Small intestine (tissue), 7 donors: ENCODE data around the gene RIT1. TPM values are rescaled to one million over a fixed set of nuclear protein-coding genes. Genes with fewer than 3 reads are reported as not detected.

Experiments used
- DNase-seq, 2 donors: peaks; one replicate each; pipeline versions ENCODE4 v3.0.0 to v3.0.0-alpha.2; 2013
- FAIRE-seq: peaks from 2 replicates; lab custom pipeline; 2012; peaks lifted over from hg19 to GRCh38; lab: Jason Lieb, UNC
- H3K27ac ChIP-seq, 3 donors: one replicate each; pipeline ENCODE4 v1.5.1; 2013; ENCODE audit warnings: low read length in 2 of 3, mild to moderate bottlenecking in 2 of 3, control low read depth in 1 of 3, inconsistent platforms in 1 of 3, low read depth in 1 of 3, moderate library complexity in 1 of 3
- H3K27me3 ChIP-seq, 3 donors: one replicate each; pipeline ENCODE4 v1.6.1; 2013; ENCODE audit warnings: low read length in 3 of 3, inconsistent platforms in 1 of 3; ENCODE audit not compliant: control insufficient read depth in 3 of 3, insufficient read depth in 3 of 3
- H3K36me3 ChIP-seq, 3 donors: one replicate each; pipeline ENCODE4 v1.6.1; 2013; ENCODE audit warnings: low read length in 3 of 3, inconsistent platforms in 1 of 3, low read depth in 1 of 3, mild to moderate bottlenecking in 1 of 3, moderate library complexity in 1 of 3; ENCODE audit not compliant: control insufficient read depth in 3 of 3, insufficient read depth in 2 of 3
- H3K4me1 ChIP-seq, 3 donors: one replicate each; pipeline ENCODE4 v1.6.1; 2013; ENCODE audit warnings: low read length in 2 of 3, inconsistent platforms in 1 of 3, low read depth in 1 of 3, mild to moderate bottlenecking in 1 of 3, moderate library complexity in 1 of 3; ENCODE audit not compliant: control insufficient read depth in 3 of 3, insufficient read depth in 2 of 3
- H3K4me3 ChIP-seq, 3 donors: one replicate each; pipeline ENCODE4 v1.5.1; 2013; ENCODE audit warnings: low read length in 3 of 3, control low read depth in 1 of 3, inconsistent platforms in 1 of 3, low read depth in 1 of 3, mild to moderate bottlenecking in 1 of 3, moderate library complexity in 1 of 3
- H3K9me3 ChIP-seq, 2 donors: one replicate each; pipeline ENCODE4 v1.6.1; 2013; ENCODE audit warnings: low read depth in 1 of 2, low read length in 1 of 2; ENCODE audit not compliant: control insufficient read depth in 2 of 2, insufficient read depth in 1 of 2
- WGBS, 3 donors: extraction: QIAGEN DNeasy Blood & Tissue Kit; methylation state at CpG; one replicate each; pipeline ENCODE4 v1.1.7; 2013; 5-methylcytosine and 5-hydroxymethylcytosine counted together
- polyA plus RNA-seq, 4 donors: library from polyadenylated mRNA; stranded (reverse) in 3 of 4; unstranded in 1 of 4; fragments of 200-250 nt in 3 of 4; fragments of 120-200 nt in 1 of 4; gene quantifications; one replicate each; pipeline versions ENCODE4 v1.2.1 to v1.2.3, GENCODE V29; 2013
- donor health status: healthy with polysubstance abuse.
- donor health status: control.
- donor health status: control.
- donor health status: Bipolar disorder and iron deficiency.
- donor health status: healthy.

Gene RIT1
- polyA plus RNA-seq, 4 donors = 9.7 to 57.8 (median 11.7) TPM

DNA sequence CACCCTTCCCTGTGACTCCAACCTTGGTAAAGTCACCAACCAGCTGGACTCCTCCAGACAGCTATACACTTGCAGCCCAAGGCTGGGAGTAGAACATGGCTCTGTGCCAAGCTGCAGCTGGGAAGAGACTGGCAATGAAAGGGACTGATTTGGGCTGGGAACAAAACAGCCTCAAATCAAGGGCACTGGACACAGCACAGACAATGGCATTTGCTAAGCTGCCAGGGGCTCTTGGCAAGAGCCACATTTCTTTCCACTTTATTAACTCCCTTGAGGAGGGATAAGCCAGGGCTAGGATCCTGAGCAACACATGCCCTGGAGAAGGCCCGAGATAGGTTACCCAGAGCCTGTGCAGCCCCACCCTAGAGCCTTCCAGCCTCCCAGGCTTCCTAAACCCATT, 39.8 kb downstream of the RIT1 start:
- Histone ChIP-seq H3K36me3 (peaks cover 0 to 13% (median 0%) of the 10 kb centered on the region in 3 donors), H3K27ac (no peak overlapping the region), H3K9me3 (no peaks in the 10 kb centered on the region), H3K4me3 (no peak overlapping the region), H3K4me1 (no peaks in the 10 kb centered on the region), H3K27me3 (no peaks in the 10 kb centered on the region)
- DNase-seq (no peak), FAIRE-seq (no peak)
- WGBS, 3 donors = 58 to 71% (median 69%) methylated on average over 1 of the region's 1 CpG

DNA sequence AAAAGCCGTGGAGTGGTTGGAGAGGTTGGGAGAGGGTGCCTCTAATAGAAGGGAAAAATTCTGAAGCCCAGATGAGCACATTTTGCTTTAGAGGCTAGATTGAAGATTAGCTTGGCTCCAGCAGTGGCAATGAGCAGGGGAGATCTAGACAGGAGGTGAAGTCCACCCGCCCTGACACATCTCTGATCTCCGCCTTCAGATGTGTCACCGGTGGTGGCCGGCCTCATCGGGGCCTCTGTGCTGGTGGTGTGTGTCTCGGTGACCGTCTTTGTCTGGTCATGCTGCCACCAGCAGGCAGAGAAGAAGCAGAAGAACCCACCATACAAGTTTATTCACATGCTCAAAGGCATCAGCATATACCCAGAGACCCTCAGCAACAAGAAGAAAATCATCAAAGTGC, 43.4 kb downstream of the RIT1 start:
- no peak for DNase-seq
- 88 to 93% (median 93%) methylated on average over 8 of the region's 8 CpGs for WGBS, 3 donors

DNA sequence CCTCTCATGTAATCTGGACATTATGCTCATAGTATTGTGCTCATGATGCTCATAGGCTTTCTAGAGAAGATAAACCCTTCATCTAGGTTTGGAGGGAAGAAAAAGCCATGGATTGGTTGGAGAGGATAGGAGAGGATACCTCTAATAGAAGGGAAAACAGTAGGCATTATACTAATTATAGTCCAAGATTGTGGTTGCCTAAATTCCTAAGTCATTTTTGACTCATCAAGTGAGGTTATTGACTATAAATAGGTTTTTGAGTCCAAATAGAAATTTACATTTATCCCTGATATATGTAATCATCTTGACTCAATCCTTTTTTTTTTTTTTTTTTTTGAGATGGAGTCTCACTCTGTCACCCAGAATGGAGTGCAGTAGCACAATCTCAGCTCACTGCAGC, 46.8 kb downstream of the RIT1 start:
- FAIRE-seq (no peak), DNase-seq (no peak)

More for the DNA sequence above, 43.4 kb downstream of the RIT1 start:
- Histone ChIP-seq H3K27ac (no peak overlapping the region), H3K9me3 (no peaks in the 10 kb centered on the region), H3K36me3 (peaks cover 0 to 16% (median 0%) of the 10 kb centered on the region in 3 donors), H3K4me3 (no peak overlapping the region), H3K27me3 (no peaks in the 10 kb centered on the region), H3K4me1 (no peaks in the 10 kb centered on the region)
- no peak for FAIRE-seq

GRCh38 chr1:155861896-155862295, 49.3 kb downstream of the RIT1 start:
- WGBS, 3 donors = 84 to 98% (median 97%) methylated on average over 2 of the region's 2 CpGs
- H3K27ac ChIP-seq = no peak overlapping the region
- no peak overlapping the region for H3K4me3 ChIP-seq
- DNase-seq (no peak), FAIRE-seq (no peak)
- H3K9me3 ChIP-seq = no peaks in the 10 kb centered on the region
- H3K4me1 ChIP-seq = peaks cover 0 to 6% (median 0%) of the 10 kb centered on the region in 3 donors
- H3K27me3 ChIP-seq = peaks cover 0 to 6% (median 0%) of the 10 kb centered on the region in 3 donors
- H3K36me3 ChIP-seq = peaks cover 0 to 2% (median 0%) of the 10 kb centered on the region in 3 donors

More for the DNA sequence above, 46.8 kb downstream of the RIT1 start:
- Histone ChIP-seq H3K4me1 (no peaks in the 10 kb centered on the region), H3K36me3 (peaks cover 0 to 7% (median 0%) of the 10 kb centered on the region in 3 donors), H3K4me3 (no peak overlapping the region), H3K9me3 (no peaks in the 10 kb centered on the region), H3K27ac (no peak overlapping the region), H3K27me3 (peaks cover 0 to 6% (median 0%) of the 10 kb centered on the region in 3 donors)

DNA sequence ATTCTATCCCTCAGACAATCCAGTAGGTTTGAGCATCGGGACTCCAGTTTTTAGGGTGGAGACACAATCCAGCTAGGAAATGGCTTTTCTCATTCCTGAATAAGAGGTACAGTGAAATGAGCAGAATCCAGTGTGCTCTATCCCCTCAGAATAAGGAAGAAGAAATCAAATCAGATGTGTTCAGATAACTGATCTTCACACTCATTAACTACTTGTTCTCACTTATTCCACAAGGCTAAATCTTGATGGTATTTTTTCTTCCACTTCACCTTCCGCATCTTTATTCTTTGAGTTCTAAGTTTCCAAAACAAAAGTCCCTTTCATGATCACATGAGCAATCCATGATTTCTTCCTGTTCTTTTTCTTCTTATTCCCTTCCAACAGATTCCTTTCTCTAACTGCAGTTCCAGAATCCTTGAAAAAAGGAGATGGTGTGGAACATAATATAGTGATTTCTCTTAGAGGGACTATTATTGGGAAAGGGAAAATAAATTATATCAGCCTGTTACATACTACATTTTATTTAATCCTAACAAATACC, 50.1 kb downstream of the RIT1 start:
- peaks cover 0 to 10% (median 0%) of the 10 kb centered on the region in 3 donors for H3K4me1 ChIP-seq
- H3K27ac ChIP-seq = peak overlapping the region in 2 of 3 donors; percentile 79 to 89
- peak overlapping the region in 1 of 3 donors; percentile 51 for H3K4me3 ChIP-seq
- peaks cover 0 to 6% (median 0%) of the 10 kb centered on the region in 3 donors for H3K27me3 ChIP-seq
- FAIRE-seq (no peak), DNase-seq (no peak)
- WGBS, 3 donors = 66 to 85% (median 78%) methylated on average over 2 of the region's 2 CpGs
- peaks cover 0 to 2% (median 0%) of the 10 kb centered on the region in 3 donors for H3K36me3 ChIP-seq
- no peaks in the 10 kb centered on the region for H3K9me3 ChIP-seq

DNA sequence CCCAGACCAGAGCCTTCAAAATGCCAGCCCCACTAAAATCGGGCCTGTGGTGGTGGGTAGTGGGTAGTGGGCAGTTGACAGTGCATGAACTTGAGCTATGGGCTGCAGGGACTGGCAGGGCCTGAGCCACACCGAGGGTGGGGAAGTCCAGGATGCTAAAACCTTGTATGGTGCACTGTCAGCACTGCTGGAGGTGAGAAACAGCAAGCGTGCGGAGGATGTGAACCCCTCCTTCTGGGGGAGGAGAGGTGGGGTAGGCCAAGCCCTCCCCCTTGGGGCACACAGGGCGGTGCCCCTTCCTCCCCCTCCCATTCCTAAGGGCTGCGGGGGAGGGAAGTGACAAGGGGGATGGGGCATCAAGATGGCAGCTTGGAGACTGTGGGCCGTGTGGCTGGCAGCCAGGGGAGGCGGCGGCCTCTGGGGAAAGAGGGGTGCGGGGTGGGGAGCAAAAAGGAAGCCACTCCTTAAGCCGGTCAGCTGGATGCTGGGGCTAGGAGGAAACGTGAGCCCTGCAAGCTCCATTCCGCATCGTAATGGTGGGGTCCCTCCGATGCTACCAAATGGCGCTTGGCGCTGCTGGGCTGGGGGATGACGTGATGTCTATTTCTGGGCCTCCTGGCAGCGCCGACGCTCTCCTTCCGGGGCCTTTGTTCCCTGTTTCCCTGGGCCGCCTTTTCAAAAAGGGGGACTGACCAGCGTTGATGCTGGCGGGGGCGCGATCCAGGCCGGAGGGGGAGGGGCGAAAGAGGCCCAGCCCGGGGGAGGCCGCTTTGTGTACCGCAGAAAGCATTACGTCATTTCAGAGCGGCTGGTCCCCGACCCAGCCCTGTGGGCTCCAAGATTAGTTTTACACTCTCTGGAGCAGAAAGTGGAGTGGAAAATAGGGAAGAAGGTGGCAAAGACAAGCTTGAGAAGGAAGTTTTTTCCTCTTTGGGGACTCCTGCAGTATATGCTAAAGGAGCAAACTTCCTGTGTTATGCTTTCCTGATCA, 51.0 kb downstream of the RIT1 start:
- Histone ChIP-seq H3K27me3 (peaks cover 0 to 6% (median 0%) of the 10 kb centered on the region in 3 donors), H3K4me1 (peaks cover 0 to 10% (median 0%) of the 10 kb centered on the region in 3 donors), H3K9me3 (no peaks in the 10 kb centered on the region), H3K27ac (peak overlapping the region in 2 of 3 donors; percentile 79 to 89), H3K4me3 (peak overlapping the region in 2 of 3 donors; percentile 27 to 51), H3K36me3 (peaks cover 0 to 4% (median 0%) of the 10 kb centered on the region in 3 donors)
- peak in 1 of 2 donors; percentile 65 for DNase-seq
- no peak for FAIRE-seq
- WGBS, 3 donors = 4 to 6% (median 5%) methylated on average over 28 to 35 of the region's 35 CpGs

DNA sequence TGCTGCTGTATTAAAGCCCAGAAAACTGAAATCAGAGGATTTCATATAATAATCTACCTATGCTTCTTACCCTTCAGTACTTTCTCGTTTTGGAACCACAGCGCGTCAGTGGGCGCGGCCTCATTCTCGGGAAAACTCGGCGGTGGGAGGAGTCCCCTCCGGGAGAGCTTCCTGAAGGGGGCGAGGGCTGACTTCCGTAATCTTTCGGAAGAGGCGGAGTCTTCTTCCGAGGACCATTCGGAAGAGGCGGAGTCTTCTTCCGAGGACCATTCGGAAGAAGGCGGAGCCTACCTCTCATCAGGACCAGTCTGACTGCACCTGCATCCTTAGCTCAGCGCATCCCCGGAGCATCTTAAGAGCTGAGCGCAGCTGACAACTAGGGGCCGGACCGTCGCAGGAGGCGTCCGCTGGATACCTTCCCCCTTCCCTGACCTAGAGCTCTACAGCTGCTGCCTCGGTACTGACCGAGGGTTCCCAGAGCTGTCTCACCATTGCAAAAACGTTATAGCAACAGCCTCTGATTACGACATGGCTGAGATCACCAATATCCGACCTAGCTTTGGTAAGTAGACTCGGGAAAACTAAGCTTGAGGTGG, 51.8 kb downstream of the RIT1 start, which contains the start of gene SYT11:
Gene SYT11 (plus strand): TSS at position 334 of the 596 bp plus-strand sequence. CDS start 195 bp downstream, at position 529.
- H3K4me1 ChIP-seq = peaks cover 0 to 10% (median 0%) of the 10 kb centered on the region in 3 donors
- peaks cover 0 to 8% (median 0%) of the 10 kb centered on the region in 3 donors for H3K36me3 ChIP-seq
- DNase-seq (peak; percentile 96 to 97), FAIRE-seq (peak; percentile 53)
- peak within 1 kb of the TSS; percentile 27 to 51 (median 41) for H3K4me3 ChIP-seq
- WGBS, 3 donors = 1% methylated on average over 33 of the region's 33 CpGs
- peak within 1 kb of the TSS; percentile 17 to 89 (median 79) for H3K27ac ChIP-seq
- H3K27me3 ChIP-seq = peaks cover 0 to 6% (median 0%) of the 10 kb centered on the region in 3 donors
- H3K9me3 ChIP-seq = no peaks in the 10 kb centered on the region

DNA sequence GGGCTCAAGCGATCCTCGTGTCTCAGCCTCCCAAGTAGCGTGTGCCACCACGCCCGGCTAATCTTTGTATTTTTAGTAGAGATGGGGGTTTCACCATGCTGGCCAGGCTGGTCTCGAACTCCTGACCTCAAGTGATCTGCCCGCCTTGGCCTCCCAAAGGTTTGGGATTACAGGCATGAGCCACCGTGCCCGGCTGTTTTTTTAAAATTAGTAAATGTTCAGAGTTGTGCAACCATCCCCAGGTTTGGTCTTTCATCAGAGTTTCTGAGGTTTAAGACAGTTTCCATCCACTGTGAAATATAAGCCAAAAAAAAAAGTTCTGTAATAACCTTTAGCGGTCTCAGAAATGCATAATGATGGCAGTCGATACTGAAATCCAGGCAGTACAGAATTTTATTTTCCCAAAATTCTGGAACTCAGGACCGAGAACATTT, 52.3 kb downstream of the RIT1 start:
- Histone ChIP-seq H3K27me3 (peaks cover 0 to 6% (median 0%) of the 10 kb centered on the region in 3 donors), H3K4me1 (peaks cover 0 to 10% (median 0%) of the 10 kb centered on the region in 3 donors), H3K36me3 (peaks cover 0 to 11% (median 3%) of the 10 kb centered on the region in 3 donors), H3K9me3 (no peaks in the 10 kb centered on the region), H3K27ac (peak overlapping the region; percentile 17 to 89 (median 79)), H3K4me3 (peak overlapping the region in 2 of 3 donors; percentile 41 to 51)
- 42 to 59% (median 49%) methylated on average over 12 of the region's 12 CpGs for WGBS, 3 donors
- FAIRE-seq (no peak), DNase-seq (no peak)
